B cell (primary cell): ENCODE data around the gene CTDNEP1. TPM values are rescaled to one million over a fixed set of nuclear protein-coding genes. Genes with fewer than 3 reads are reported as not detected.

ENCODE experiments used
- ATAC-seq: fragments of 200-7000 bp; cut with Tn5 transposase; one replicate; pipeline ENCODE4 v1.10.0; 2021; ENCODE audit warnings: low read depth, mild to moderate bottlenecking, moderate number of reproducible peaks, moderate library complexity
- CTCF ChIA-PET: fragments of 350-600 bp; sonication (Branson Sonifier 250); formaldehyde crosslinking; loops from one replicate; lab custom pipeline; 2021; ENCODE audit warnings: antibody characterized with exemption, inconsistent platforms; lab: Charles Lee
- POLR2A ChIA-PET: fragments of 350-600 bp; sonication (Branson Sonifier 250); formaldehyde crosslinking; loops from one replicate; lab custom pipeline; 2021; ENCODE audit warnings: antibody characterized with exemption; lab: Charles Lee
- DNase-seq: peaks from one replicate; pipeline ENCODE4 v3.0.0; 2013
- H2AFZ ChIP-seq: 2 replicates; pipeline ENCODE4 v1.6.1; 2012; ENCODE audit warnings: mild to moderate bottlenecking, low read depth, low read length; ENCODE audit not compliant: insufficient read depth, poor library complexity, severe bottlenecking
- H3K27ac ChIP-seq, 2 donors: 1 replicate in 1 of 2; 2 replicates in 1 of 2; pipeline ENCODE4 v1.5.1; 2012 to 2013; ENCODE audit warnings: low read length in 2 of 2, mild to moderate bottlenecking in 2 of 2, moderate library complexity in 1 of 2
- H3K27me3 ChIP-seq, 4 experiments: fragments of 200-600 bp in 1 of 4; sonication (generic) in 1 of 4; replicated peaks in 1 of 4; 1 replicate in 2 of 4; 2 replicates in 2 of 4; pipeline versions ENCODE4 v1.6.1 to v1.7.0; 2013 to 2016; ENCODE audit warnings: low read length in 3 of 4, mild to moderate bottlenecking in 2 of 4, mixed read lengths in 1 of 4, moderate library complexity in 1 of 4; ENCODE audit not compliant: insufficient read depth in 4 of 4, control insufficient read depth in 3 of 4; ENCODE audit errors: control extremely low read depth in 1 of 4
- H3K36me3 ChIP-seq, 2 experiments: replicated peaks in 1 of 2; 1 replicate in 1 of 2; 2 replicates in 1 of 2; pipeline versions ENCODE4 v1.6.1 to v1.7.1; 2013; ENCODE audit warnings: low read length in 1 of 2; ENCODE audit not compliant: insufficient read depth in 2 of 2, control insufficient read depth in 1 of 2; ENCODE audit errors: control extremely low read depth in 1 of 2, extremely low read depth in 1 of 2
- H3K4me1 ChIP-seq, 2 donors: fragments of 200-600 bp in 1 of 2; sonication (generic) in 1 of 2; 1 replicate in 1 of 2; 2 replicates in 1 of 2; pipeline versions ENCODE4 v1.5.1 to v1.6.1; 2013 to 2017; ENCODE audit warnings: low read length in 2 of 2; ENCODE audit not compliant: control insufficient read depth in 2 of 2, insufficient read depth in 2 of 2
- H3K4me2 ChIP-seq: replicated peaks from 2 replicates; pipeline ENCODE3; 2012; ENCODE audit warnings: mild to moderate bottlenecking, low read depth, low read length; ENCODE audit not compliant: poor library complexity, severe bottlenecking
- H3K4me3 ChIP-seq, 5 experiments: fragments of 200-600 bp in 1 of 5; sonication (generic) in 1 of 5; 1 replicate in 3 of 5; 2 replicates in 2 of 5; pipeline versions ENCODE4 v1.5.1 to v1.7.0; 2011 to 2016; ENCODE audit warnings: low read length in 4 of 5, mild to moderate bottlenecking in 4 of 5, low read depth in 2 of 5, control low read depth in 1 of 5, moderate library complexity in 1 of 5; ENCODE audit not compliant: insufficient read depth in 1 of 5; ENCODE audit errors: control extremely low read depth in 1 of 5, extremely low read depth in 1 of 5
- H3K79me2 ChIP-seq: fragments of 200-600 bp; sonication (generic); one replicate; pipeline ENCODE4 v1.6.0; 2016; ENCODE audit warnings: low read length; ENCODE audit not compliant: control insufficient read depth, insufficient read depth
- H3K9ac ChIP-seq: fragments of 200-600 bp; sonication (generic); 2 replicates; pipeline ENCODE4 v1.6.1; 2017; ENCODE audit warnings: mild to moderate bottlenecking, low read length, moderate library complexity
- H3K9me3 ChIP-seq, 3 donors: one replicate each; pipeline versions ENCODE4 v1.6.1 to v1.7.1; 2013; ENCODE audit warnings: low read length in 2 of 3; ENCODE audit not compliant: control insufficient read depth in 2 of 3, insufficient read depth in 1 of 3; ENCODE audit errors: control extremely low read depth in 1 of 3
- H4K20me1 ChIP-seq: 2 replicates; pipeline ENCODE4 v1.6.0; 2012; ENCODE audit warnings: mild to moderate bottlenecking, low read length; ENCODE audit not compliant: insufficient read depth, control insufficient read depth, poor library complexity, severe bottlenecking
- H3K27ac Mint-ChIP-seq: one replicate; pipeline ENCODE4 v1.8.0; 2021; ENCODE audit warnings: mixed read lengths
- H3K27me3 Mint-ChIP-seq: one replicate; pipeline ENCODE4 v1.8.0; 2021; ENCODE audit warnings: mixed read lengths
- H3K4me1 Mint-ChIP-seq: one replicate; pipeline ENCODE4 v1.8.0; 2021; ENCODE audit warnings: mixed read lengths
- H3K4me3 Mint-ChIP-seq: one replicate; pipeline ENCODE4 v1.8.0; 2021; ENCODE audit warnings: mixed read lengths
- H3K9me3 Mint-ChIP-seq: one replicate; pipeline ENCODE4 v1.8.0; 2022; ENCODE audit warnings: mixed read lengths; ENCODE audit not compliant: insufficient read depth
- CTCF ChIP-seq: fragments of 200-600 bp; IDR thresholded peaks from one replicate; pipeline ENCODE4 v1.8.0; 2022; ENCODE audit warnings: antibody characterized with exemption, mild to moderate bottlenecking
- EZH2 ChIP-seq: IDR thresholded peaks from 2 replicates; pipeline ENCODE4 v1.6.1; 2012; ENCODE audit warnings: borderline replicate concordance, low read depth, mild to moderate bottlenecking, moderate library complexity, low read length; ENCODE audit not compliant: insufficient read depth, poor library complexity, severe bottlenecking
- WGBS: methylation state at CpG from one replicate; pipeline ENCODE4 v1.1.5; 2013; ENCODE audit warnings: missing lambda C conversion rate; ENCODE audit not compliant: insufficient coverage; 5-methylcytosine and 5-hydroxymethylcytosine counted together
- intact Hi-C: fragments of 100-400 bp; cut with micrococcal nuclease; formaldehyde crosslinking; loops from one replicate; pipeline ENCODE4 v1.10.0; 2022
- polyA plus RNA-seq: library from polyadenylated mRNA; depleted of rRNA; stranded (reverse); fragments of >200 nt; gene quantifications from 2 replicates; pipeline ENCODE4 v1.2.3, GENCODE V29; 2012
- total RNA-seq, 2 donors: library from RNA; stranded (reverse); fragments of 120-200 nt in 1 of 2; gene quantifications; 1 replicate in 1 of 2; 2 replicates in 1 of 2; pipeline versions ENCODE4 v1.2.3 to v1.2.4, GENCODE V29; 2013 to 2022

CTDNEP1 gene
- total and polyA plus RNA-seq, 2 donors (not counting 1 experiment from before 2014, with no cell fraction given): 125 to 162 TPM

DNA sequence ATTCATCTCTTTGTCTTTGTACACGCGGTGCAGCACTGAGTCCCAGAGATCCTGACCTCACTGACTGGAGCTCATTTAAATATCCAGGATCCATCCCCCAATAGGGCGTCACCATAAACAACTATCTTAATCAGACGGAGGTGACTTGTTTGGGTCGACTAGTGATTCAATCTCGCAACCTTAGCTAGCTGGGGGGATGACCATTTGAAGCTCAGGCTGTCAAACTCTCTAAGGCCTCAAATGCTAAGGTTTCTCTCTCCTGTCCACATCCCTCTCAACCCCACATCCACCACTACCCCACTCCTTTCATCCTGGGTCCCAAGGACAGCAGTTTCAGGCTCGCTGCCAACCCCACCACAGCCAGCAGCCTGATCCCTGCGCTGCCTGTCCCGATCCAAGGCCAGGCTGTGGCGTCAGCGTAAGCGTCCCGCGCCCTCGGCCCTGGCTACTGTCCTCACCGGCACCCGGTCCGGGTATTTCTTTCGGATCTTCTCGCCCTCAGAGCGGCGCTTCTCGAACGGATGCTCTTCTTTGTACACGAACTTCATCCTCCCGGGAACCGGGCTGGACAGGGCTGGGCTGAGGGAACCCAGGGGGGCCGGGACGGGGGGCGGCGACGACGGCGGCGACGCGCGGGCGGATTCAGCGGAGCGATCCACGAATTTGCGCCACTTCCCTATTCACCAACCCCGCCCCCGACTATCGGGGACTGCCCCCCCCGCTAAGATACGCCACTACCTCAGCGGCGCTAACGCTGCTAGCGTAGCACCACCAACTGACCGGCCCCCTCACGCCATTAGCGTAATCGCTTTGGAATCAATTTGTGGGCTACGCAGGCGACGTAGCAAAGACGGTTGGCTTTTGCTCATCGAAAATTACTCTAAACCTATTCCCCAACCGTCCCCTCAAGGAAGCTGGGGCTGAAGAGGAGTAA lies 9.5 kb downstream of the CTDNEP1 start, which contains the start of gene GABARAP:
GABARAP (minus strand) TSS at position 667 of the 934 bp plus-strand sequence; CDS start at position 548, 119 bp downstream.
- Mint-ChIP-seq H3K27ac (peak within 1 kb of the TSS; percentile 100), H3K4me1 (peaks cover 40% of the 10 kb centered on the region), H3K27me3 (no peaks in the 10 kb centered on the region), H3K4me3 (peak within 1 kb of the TSS; percentile 98), H3K9me3 (no peaks in the 10 kb centered on the region)
- WGBS: 0% methylated on average over 55 of the region's 62 CpGs
- no peaks in the 10 kb centered on the region for H3K27me3 ChIP-seq
- DNase-seq (peak; percentile 98), ATAC-seq (peak; percentile 44)
- H3K9ac ChIP-seq: peak within 1 kb of the TSS; percentile 82
- peaks cover 24% of the 10 kb centered on the region for H4K20me1 ChIP-seq
- intact Hi-C loops: loop anchor here (1.0 kb wide), 1 partner anchor 87 kb away; the partner anchor contains the start of gene NEURL4
- TF ChIP-seq CTCF: no peak
- TF ChIP-seq EZH2: no peak
- CTCF ChIA-PET: interaction anchor here (0.5 to 5.0 kb wide), 9 partner anchors 8 to 313 kb away, joined by 3 to 36 read pairs (median 5); partner anchors contain the start of genes ACADVL, CTDNEP1, DLG4 and DVL2
- POLR2A ChIA-PET: interaction anchor here (0.6 to 13.1 kb wide), 14 partner anchors 8 to 615 kb away, joined by 3 to 157 read pairs (median 4); partner anchors contain the start of genes ACADVL, CTDNEP1, DLG4 and DVL2
- peaks cover 29 to 34% of the 10 kb centered on the region in 2 donors for H3K4me1 ChIP-seq
- H3K9me3 ChIP-seq: no peaks in the 10 kb centered on the region
- H3K36me3 ChIP-seq: peaks cover 8 to 37% of the 10 kb centered on the region in 2 experiments
- H3K79me2 ChIP-seq: peaks cover 38% of the 10 kb centered on the region
- peak within 1 kb of the TSS; percentile 81 to 99 (median 99) for H3K4me3 ChIP-seq
- peak within 1 kb of the TSS; percentile 94 to 97 for H3K27ac ChIP-seq
- H3K4me2 ChIP-seq: peak within 1 kb of the TSS; percentile 79
- peak within 1 kb of the TSS; percentile 86 for H2AFZ ChIP-seq
